Measurements from ENCODE around the gene CIB4. TPM values are rescaled to one million over a fixed set of nuclear protein-coding genes. Genes with fewer than 3 reads are reported as not detected.

The CIB4 gene
- total RNA-seq, 4 donors from 2014 or later: not detected

DNA sequence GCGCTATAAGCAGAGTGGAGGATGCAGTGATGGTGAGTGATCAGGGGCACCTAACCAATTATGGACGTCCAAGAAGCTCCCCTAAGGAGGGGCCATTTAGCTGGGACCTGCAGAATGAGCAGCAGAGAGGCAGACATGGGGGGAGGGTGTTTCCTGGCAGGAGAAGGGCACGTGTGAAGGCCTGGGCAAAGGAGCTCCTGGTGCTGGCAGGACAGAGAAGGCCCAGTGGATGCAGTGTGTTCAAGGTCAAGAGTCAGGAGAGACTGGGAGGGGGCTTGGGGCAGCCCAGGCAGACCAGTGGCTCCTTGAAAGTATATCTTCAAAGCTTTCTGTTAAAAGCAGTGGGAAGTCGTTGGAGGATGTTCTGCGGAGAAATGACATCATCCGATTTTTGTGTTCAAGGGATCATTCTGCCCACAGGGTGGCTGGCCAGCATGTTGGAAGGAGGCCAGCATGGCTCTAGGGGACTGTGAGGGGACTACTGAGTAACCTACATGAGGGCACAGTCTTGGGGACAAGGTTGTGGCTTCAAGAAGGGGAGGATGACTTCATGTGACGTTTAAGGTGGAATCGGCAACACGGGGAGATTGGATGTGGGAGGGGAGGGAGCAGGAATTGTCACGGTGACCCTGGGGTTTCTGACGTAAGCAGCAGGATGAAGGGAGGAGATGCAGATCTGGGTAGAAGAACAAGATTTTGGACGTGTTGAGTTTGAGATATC, 9.0 kb upstream of the CIB4 start:
- ATAC-seq (ENCODE audit: low FRiP score): no peak
- no peak for TF ChIP-seq CTCF (IDR thresholded peaks at IDR 0.05)
- DNase-seq (ENCODE audit: low spot score): no peak

DNA sequence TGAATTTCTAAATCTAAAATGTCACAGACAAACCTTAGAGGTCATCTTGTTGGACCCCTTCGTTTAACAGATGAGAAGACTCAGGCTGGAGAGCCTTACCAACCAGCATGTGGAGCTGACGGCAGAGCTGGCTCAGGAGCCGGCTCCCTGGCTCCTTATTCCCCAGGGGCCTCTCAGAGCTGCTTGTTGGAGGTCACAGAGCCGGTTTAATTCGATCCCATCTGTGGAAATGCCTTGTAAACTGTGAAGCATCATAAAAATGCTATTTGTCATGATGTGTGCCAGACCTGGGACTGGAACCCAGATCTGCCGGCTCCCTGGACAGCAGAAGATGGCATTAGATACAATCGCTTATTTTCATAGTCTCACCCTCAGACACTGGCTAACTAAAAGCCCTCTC, 8.2 kb upstream of the CIB4 start:
- DNase-seq (ENCODE audit: low spot score): no peak

GRCh38 chr2:26648516-26648915, 7.3 kb upstream of the CIB4 start:
- DNase-seq (ENCODE audit: low spot score): no peak
- ATAC-seq (ENCODE audit: low FRiP score): no peak
- no peak for TF ChIP-seq CTCF (IDR thresholded peaks at IDR 0.05)

More for the DNA sequence above, 8.2 kb upstream of the CIB4 start:
- ATAC-seq (ENCODE audit: low FRiP score): no peak
- TF ChIP-seq CTCF (IDR thresholded peaks at IDR 0.05): no peak

GRCh38 chr2:26647981-26648380, 6.8 kb upstream of the CIB4 start:
- DNase-seq (ENCODE audit: low spot score): no peak
- no peak for TF ChIP-seq CTCF (IDR thresholded peaks at IDR 0.05)
- no peak for ATAC-seq (ENCODE audit: low FRiP score)

DNA sequence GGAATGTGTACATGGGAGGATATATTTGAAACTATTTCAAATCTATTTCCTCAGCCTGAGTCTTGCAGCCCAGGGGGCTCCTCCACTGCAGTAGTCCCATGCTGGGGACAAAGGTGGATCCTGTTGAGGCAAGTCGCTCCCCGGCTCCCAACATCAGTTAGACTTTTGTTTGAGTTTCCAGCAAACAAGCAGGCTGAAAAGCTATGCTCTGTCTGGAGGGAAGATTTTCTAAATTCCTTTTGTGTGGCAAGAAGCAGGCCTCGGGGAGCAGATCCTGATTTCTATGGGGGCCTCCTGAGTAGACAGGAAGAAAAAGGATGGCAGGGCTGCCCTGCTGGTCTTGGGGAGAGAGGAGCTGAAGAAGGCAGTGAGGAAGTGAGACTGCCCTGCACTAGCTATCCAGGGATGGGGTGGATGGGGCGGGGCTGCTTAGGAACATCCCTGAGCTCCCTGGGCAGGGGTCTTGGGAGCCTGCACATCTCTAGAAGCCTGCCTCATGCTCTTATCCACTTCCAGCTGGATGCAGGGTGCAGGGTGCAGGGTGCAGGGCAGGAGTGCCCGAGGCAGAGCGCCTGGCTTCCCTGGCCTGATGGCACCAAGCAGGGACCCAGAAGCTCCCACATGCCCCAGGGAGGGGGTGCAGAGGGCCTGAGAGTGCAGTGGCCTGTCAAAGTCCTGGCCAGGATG, 6.0 kb upstream of the CIB4 start:
- no peak for ATAC-seq (ENCODE audit: low FRiP score)
- TF ChIP-seq CTCF (IDR thresholded peaks at IDR 0.05): no peak
- DNase-seq (ENCODE audit: low spot score): no peak

DNA sequence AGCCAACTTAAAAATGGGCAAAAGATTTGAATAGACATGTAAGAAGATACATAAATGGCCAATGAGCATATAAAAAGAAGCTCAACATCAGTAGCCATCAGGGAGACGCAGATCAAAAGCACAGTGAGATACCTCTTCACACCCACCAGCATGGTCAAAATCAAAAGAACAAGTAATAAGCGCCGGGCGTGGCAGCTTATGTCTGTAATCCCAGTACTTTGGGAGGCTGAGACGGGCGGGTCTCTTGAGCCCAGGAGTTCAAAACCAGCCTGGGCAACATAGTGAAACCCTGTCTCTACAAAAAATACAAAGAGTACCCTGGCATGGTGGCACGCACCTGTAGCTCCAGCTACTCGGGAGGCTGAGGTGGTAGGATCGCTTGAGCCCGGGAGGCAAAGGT, 4.6 kb upstream of the CIB4 start:
- ATAC-seq (ENCODE audit: low FRiP score) (no peak), DNase-seq (ENCODE audit: low spot score) (no peak)
- TF ChIP-seq CTCF (IDR thresholded peaks at IDR 0.05): no peak

All from omental fat pad (tissue), 4 donors.